Measurements from ENCODE around the gene CDK5RAP2. TPM values are rescaled to one million over a fixed set of nuclear protein-coding genes. Genes with fewer than 3 reads are reported as not detected.

CDK5RAP2 gene
- total and polyA plus RNA-seq, 7 donors = 10.6 to 57.8 (median 41.0) TPM

DNA sequence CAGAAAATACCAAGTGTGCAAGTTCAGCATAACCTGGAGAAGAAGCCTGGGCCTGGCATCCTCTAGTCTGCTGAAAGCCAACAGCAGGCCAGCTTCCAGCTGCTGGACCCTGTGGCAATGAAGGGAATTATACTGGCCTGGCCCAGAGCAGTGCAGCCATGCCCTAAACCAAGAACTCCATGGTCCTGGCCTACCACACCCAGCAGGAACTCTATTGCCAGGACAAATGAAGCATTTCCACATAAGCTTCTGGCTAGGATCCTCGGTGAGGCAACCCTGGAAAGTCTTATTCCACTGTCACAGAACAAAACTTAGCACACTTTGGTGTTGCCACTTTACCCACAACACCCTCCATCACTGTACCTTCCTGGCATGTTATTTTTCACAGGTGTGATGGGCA, 35.5 kb downstream of the CDK5RAP2 start:
- TF ChIP-seq POLR2AphosphoS5 (IDR thresholded peaks at IDR 0.05) (no peak), POLR2A (IDR thresholded peaks at IDR 0.05) (no peak), EP300 (IDR thresholded peaks at IDR 0.05) (no peak)
- TF ChIP-seq, protein P1, sequence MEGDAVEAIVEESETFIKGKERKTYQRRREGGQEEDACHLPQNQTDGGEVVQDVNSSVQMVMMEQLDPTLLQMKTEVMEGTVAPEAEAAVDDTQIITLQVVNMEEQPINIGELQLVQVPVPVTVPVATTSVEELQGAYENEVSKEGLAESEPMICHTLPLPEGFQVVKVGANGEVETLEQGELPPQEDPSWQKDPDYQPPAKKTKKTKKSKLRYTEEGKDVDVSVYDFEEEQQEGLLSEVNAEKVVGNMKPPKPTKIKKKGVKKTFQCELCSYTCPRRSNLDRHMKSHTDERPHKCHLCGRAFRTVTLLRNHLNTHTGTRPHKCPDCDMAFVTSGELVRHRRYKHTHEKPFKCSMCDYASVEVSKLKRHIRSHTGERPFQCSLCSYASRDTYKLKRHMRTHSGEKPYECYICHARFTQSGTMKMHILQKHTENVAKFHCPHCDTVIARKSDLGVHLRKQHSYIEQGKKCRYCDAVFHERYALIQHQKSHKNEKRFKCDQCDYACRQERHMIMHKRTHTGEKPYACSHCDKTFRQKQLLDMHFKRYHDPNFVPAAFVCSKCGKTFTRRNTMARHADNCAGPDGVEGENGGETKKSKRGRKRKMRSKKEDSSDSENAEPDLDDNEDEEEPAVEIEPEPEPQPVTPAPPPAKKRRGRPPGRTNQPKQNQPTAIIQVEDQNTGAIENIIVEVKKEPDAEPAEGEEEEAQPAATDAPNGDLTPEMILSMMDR (IDR thresholded peaks at IDR 0.05) = no peak
- Histone ChIP-seq H3K9me3 (no peaks in the 10 kb centered on the region), H3K27me3 (no peaks in the 10 kb centered on the region), H3K4me3 (no peak overlapping the region), H3K4me1 (no peaks in the 10 kb centered on the region), H3K27ac (no peak overlapping the region), H3K36me3 (peaks cover 8 to 78% (median 22%) of the 10 kb centered on the region in 4 donors)
- WGBS, 2 donors = 93 to 96% methylated on average over 1 of the region's 1 CpG
- intact Hi-C loops (cut with DNase I) = no loop called here
- no peak for DNase-seq

DNA sequence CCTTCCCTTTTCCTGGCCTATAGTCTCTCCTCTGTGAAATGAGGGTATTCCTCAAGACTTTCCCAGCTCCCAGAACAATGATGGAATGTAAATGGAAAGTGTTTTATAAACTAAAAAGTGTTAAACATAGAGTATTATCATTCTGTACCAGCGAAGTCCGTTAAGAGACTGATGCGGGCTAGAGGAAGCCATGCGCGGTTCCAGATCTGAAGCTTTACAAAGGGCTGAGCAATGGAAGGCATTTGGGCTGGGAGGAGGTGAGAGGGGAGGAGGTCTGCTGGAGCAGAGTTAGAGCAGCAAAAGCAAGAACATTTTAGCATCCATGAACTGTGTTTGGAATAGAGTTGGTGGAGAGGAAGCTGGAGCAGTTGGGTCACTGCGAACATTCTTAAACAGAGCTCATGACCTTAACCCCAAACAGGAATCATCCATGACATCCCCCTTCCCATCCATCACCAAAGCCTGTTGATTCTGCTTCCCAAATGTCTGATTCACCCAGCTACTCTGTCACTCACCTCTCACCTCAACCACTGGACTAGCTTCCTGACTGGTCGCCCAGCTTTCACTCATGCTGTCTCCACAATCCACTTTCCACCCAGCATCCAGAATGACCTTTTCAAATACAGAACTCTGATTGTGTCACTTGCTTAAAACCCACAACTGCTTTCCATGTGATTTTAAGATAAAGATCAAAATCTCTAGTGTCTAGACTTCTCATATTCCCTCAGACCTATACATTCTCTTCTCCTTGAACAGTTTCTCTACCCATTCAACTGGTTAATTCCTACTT, 37.1 kb downstream of the CDK5RAP2 start:
- Histone ChIP-seq H3K27ac (no peak overlapping the region), H3K36me3 (peaks cover 8 to 73% (median 22%) of the 10 kb centered on the region in 4 donors), H3K4me1 (peaks cover 0 to 5% (median 2%) of the 10 kb centered on the region in 4 donors), H3K9me3 (no peaks in the 10 kb centered on the region), H3K27me3 (no peaks in the 10 kb centered on the region), H3K4me3 (no peak overlapping the region)
- DNase-seq = no peak
- 94 to 97% methylated on average over 7 of the region's 7 CpGs for WGBS, 2 donors
- intact Hi-C loops (cut with DNase I) = no loop called here
- TF ChIP-seq POLR2A (IDR thresholded peaks at IDR 0.05) = no peak
- TF ChIP-seq, protein P1 (IDR thresholded peaks at IDR 0.05) = no peak
- no peak for TF ChIP-seq EP300 (IDR thresholded peaks at IDR 0.05)
- TF ChIP-seq POLR2AphosphoS5 (IDR thresholded peaks at IDR 0.05) = no peak

DNA sequence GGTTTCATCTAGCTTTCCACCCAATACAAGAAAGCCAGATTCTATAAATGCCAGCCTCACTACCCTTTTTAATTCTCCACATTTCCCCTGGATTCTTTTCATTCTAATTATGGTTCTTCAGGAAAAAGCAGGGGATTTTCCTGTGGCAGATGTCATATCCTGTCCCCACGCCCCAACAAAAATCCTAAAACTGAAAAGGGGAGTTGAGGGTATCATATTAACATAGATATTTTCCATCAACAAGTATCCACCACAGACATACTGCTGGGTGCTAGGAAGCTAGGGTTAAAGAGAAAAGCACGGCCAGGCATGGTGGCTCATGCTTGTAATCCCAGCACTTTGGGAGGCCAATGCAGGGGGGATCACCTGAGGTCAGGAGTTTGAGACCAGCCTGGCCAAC, 38.0 kb downstream of the CDK5RAP2 start:
- intact Hi-C loops (cut with DNase I) = no loop called here
- H3K27ac ChIP-seq = no peak overlapping the region
- 91 to 100% methylated on average over 2 of the region's 2 CpGs for WGBS, 2 donors

DNA sequence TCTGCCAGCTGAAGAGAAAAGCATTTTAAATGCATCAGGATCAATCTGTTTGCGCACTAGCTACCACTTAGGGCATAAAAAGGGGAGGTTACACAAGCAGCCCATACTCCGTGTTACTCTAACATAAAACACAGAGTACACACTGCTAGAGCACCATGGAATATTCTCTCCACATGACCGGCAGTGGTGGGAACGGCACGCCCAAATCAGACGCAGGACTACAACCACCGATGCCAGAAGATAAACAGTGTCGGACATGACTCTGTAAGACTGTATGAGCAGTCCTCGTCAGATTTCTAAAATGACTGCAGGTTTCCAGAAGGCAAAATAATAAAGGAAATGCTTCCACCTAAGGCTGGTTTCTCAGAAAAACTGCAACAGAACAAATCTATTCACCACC, 40.0 kb downstream of the CDK5RAP2 start:
- intact Hi-C loops (cut with DNase I) = no loop called here
- no peaks in the 10 kb centered on the region for H3K27me3 ChIP-seq
- peaks cover 0 to 5% (median 2%) of the 10 kb centered on the region in 4 donors for H3K4me1 ChIP-seq
- DNase-seq = no peak
- TF ChIP-seq POLR2A (IDR thresholded peaks at IDR 0.05) = no peak
- no peak for TF ChIP-seq EP300 (IDR thresholded peaks at IDR 0.05)
- no peak for TF ChIP-seq POLR2AphosphoS5 (IDR thresholded peaks at IDR 0.05)
- TF ChIP-seq, protein P1 (IDR thresholded peaks at IDR 0.05) = no peak
- H3K36me3 ChIP-seq = peaks cover 9 to 74% (median 25%) of the 10 kb centered on the region in 4 donors
- H3K27ac ChIP-seq = no peak overlapping the region
- H3K4me3 ChIP-seq = no peak overlapping the region
- no peaks in the 10 kb centered on the region for H3K9me3 ChIP-seq
- 94 to 95% methylated on average over 9 of the region's 9 CpGs for WGBS, 2 donors

More for the DNA sequence above, 38.0 kb downstream of the CDK5RAP2 start:
- TF ChIP-seq, protein P1 (IDR thresholded peaks at IDR 0.05) = no peak
- no peak for TF ChIP-seq POLR2AphosphoS5 (IDR thresholded peaks at IDR 0.05)
- no peak for TF ChIP-seq EP300 (IDR thresholded peaks at IDR 0.05)
- TF ChIP-seq POLR2A (IDR thresholded peaks at IDR 0.05) = no peak
- no peak for DNase-seq
- no peak overlapping the region for H3K4me3 ChIP-seq
- no peaks in the 10 kb centered on the region for H3K27me3 ChIP-seq
- peaks cover 8 to 74% (median 24%) of the 10 kb centered on the region in 4 donors for H3K36me3 ChIP-seq
- peaks cover 0 to 5% (median 2%) of the 10 kb centered on the region in 4 donors for H3K4me1 ChIP-seq
- H3K9me3 ChIP-seq = no peaks in the 10 kb centered on the region

Data from sigmoid colon (tissue), 7 donors.